Esophagus muscularis mucosa (tissue), 3 donors: Measurements from ENCODE around the gene ADCY1.

Source experiments
- CTCF ChIP-seq, 3 experiments: fragments of 200-600 bp in 2 of 3; fragments of 450-650 bp in 1 of 3; sonication (generic) in 2 of 3; IDR thresholded peaks; one replicate each; pipeline ENCODE4 v1.5.1; 2017 to 2019; ENCODE audit warnings: antibody characterized with exemption in 3 of 3, mild to moderate bottlenecking in 2 of 3, moderate library complexity in 1 of 3
- POLR2A ChIP-seq: fragments of 450-650 bp; IDR thresholded peaks from one replicate; pipeline ENCODE4 v1.6.1; 2017; ENCODE audit warnings: antibody characterized with exemption, moderate library complexity, mild to moderate bottlenecking, low read depth

- TF ChIP-seq CTCF (IDR thresholded peaks at IDR 0.05) (no peak), POLR2A (no peak)
These were observed 19.0 kb downstream of the ADCY1 start for GRCh38 chr7:45593121-45593541.
